Measurements from ENCODE around the gene ZNF766. TPM values are rescaled to one million over a fixed set of nuclear protein-coding genes. Genes with fewer than 3 reads are reported as not detected.
A peak's percentile ranks its signal among the peaks of the same experiment; 100 is the strongest.

Gene ZNF766
- total RNA-seq, 4 donors from 2014 or later: 1.1 to 34.2 (median 6.8) TPM

DNA sequence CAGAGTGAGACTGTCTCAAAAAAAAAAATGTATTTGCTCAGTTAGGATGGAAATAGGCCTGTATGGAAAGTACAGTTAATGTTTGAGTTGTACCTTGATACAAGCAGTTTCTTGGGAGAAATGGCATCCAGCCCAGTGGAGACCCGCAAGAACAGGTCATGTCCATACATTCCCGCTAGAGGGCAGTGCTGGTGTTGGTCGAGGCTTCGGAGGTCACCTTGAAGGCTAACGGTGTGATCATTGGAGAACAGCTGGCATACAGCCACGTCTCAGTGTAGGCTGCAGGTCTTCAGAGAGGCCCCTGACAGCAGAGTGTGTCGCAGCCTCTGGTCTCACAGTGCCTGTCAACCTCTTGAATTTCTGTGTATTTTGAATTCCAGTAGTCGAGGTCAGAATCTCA, 74.2 kb downstream of the ZNF766 start:
- H3K9me3 ChIP-seq: no peaks in the 10 kb centered on the region
- DNase-seq: peak; percentile 9
- no peaks in the 10 kb centered on the region for H3K4me1 ChIP-seq
- in situ Hi-C loops (cut with MboI; ENCODE audit: low pct_ligation_motif_present in 1 of 4, low pct_unique_long_range_greater_than_20kb in 1 of 4, low sequenced_read_pairs in 3 of 4) (no loop called here), intact Hi-C loops (cut with DNase I; ENCODE audit: low total_unique reads) (no loop called here)
- no peaks in the 10 kb centered on the region for H3K36me3 ChIP-seq
- H3K4me3 ChIP-seq: no peak overlapping the region
- no peak overlapping the region for H3K27ac ChIP-seq
- H3K27me3 ChIP-seq: no peaks in the 10 kb centered on the region
- 51% methylated on average over 8 of the region's 8 CpGs; no CpG with 5 or more reads in 1 of the 2 donors for WGBS, 2 donors (ENCODE audit: low coverage in 1 of 2)
- TF ChIP-seq, protein P1, sequence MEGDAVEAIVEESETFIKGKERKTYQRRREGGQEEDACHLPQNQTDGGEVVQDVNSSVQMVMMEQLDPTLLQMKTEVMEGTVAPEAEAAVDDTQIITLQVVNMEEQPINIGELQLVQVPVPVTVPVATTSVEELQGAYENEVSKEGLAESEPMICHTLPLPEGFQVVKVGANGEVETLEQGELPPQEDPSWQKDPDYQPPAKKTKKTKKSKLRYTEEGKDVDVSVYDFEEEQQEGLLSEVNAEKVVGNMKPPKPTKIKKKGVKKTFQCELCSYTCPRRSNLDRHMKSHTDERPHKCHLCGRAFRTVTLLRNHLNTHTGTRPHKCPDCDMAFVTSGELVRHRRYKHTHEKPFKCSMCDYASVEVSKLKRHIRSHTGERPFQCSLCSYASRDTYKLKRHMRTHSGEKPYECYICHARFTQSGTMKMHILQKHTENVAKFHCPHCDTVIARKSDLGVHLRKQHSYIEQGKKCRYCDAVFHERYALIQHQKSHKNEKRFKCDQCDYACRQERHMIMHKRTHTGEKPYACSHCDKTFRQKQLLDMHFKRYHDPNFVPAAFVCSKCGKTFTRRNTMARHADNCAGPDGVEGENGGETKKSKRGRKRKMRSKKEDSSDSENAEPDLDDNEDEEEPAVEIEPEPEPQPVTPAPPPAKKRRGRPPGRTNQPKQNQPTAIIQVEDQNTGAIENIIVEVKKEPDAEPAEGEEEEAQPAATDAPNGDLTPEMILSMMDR (IDR thresholded peaks at IDR 0.05): peak in 4 of 5 experiments; percentile 18 to 36 (median 28)
- TF ChIP-seq POLR2A (IDR thresholded peaks at IDR 0.05): no peak

DNA sequence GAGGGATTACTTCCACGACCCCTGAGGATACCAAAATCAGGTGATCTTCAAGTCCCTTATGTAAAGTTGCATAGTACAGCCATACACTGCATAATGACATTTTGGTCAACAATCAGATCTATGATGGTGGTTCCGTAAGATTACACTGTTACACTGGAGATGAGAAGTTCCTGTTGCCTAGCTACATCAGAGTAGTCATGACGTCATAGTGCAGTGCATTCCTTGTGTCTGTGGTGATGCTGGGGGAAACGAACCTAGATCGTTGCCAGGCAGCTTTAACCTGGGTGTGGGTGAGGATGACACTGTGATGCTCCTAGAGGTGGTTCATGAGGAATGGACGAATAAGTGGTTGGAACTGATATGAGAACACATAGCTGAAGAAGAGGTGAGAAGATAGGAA, 75.8 kb downstream of the ZNF766 start:
- in situ Hi-C loops (cut with MboI; ENCODE audit: low pct_ligation_motif_present in 1 of 4, low pct_unique_long_range_greater_than_20kb in 1 of 4, low sequenced_read_pairs in 3 of 4) (no loop called here), intact Hi-C loops (cut with DNase I; ENCODE audit: low total_unique reads) (no loop called here)
- Histone ChIP-seq H3K36me3 (peaks cover 0 to 8% (median 0%) of the 10 kb centered on the region in 4 donors), H3K4me1 (no peaks in the 10 kb centered on the region), H3K4me3 (no peak overlapping the region), H3K9me3 (no peaks in the 10 kb centered on the region), H3K27me3 (no peaks in the 10 kb centered on the region), H3K27ac (no peak overlapping the region)
- no peak for TF ChIP-seq POLR2A (IDR thresholded peaks at IDR 0.05)
- no peak for TF ChIP-seq POLR2AphosphoS5 (IDR thresholded peaks at IDR 0.05)
- TF ChIP-seq, protein P1 (IDR thresholded peaks at IDR 0.05): no peak
- no peak for TF ChIP-seq EP300 (IDR thresholded peaks at IDR 0.05; ENCODE audit: low read depth)
- 92 to 93% methylated on average over 4 to 6 of the region's 6 CpGs for WGBS, 2 donors (ENCODE audit: low coverage in 1 of 2)
- DNase-seq: no peak

Small RNAs within 50 kb of the gene (small RNA-seq; reads per million reads assigned to genes)
- gene MIR643 (0 to 0.18 (median 0) reads per million in 4 donors), gene MIR6801 (0 to 0.14 (median 0) reads per million in 4 donors), gene RF00019 (0 reads per million in 4 donors)

Other genes starting within 250 kb of the ZNF766 start
- 10 to 100 TPM in 1 of 4 donors, 1 to 10 TPM in 2, under 1 TPM in 1; 0.37 to 57.3 (median 4.7) TPM for gene ZNF614, start 241.2 kb upstream of the ZNF766 start, total RNA-seq
- 10 to 100 TPM in 2 of 4 donors, 1 to 10 TPM in 2; 8.0 to 16.1 (median 10.1) TPM for gene ZNF432, start 220.7 kb upstream of the ZNF766 start, total RNA-seq
- 10 to 100 TPM; 15.7 to 23.7 (median 21.1) TPM for gene ZNF841, start 173.8 kb upstream of the ZNF766 start, total RNA-seq
- 1 to 10 TPM; 2.2 to 8.4 (median 7.2) TPM for gene ZNF616, start 129.6 kb upstream of the ZNF766 start, total RNA-seq
- gene ZNF836, start 98.0 kb upstream of the ZNF766 start, total RNA-seq: 10 to 100 TPM in 2 of 4 donors, 1 to 10 TPM in 2; 5.6 to 17.8 (median 8.7) TPM
- 100 to 1,000 TPM; 179 to 315 (median 227) TPM for gene PPP2R1A, start 79.5 kb upstream of the ZNF766 start, total RNA-seq
- gene ZNF480, start 27.6 kb downstream of the ZNF766 start, total RNA-seq: 10 to 100 TPM in 3 of 4 donors, 1 to 10 TPM in 1; 9.4 to 20.1 (median 10.7) TPM
- 1 to 10 TPM in 2 of 4 donors, under 1 TPM in 1, not detected in 1; 0.68 to 6.6 (median 1.6) TPM for gene ZNF610, start 66.7 kb downstream of the ZNF766 start, total RNA-seq
- 10 to 100 TPM in 1 of 4 donors, 1 to 10 TPM in 3; 3.6 to 16.7 (median 8.8) TPM for gene ZNF880, start 100.3 kb downstream of the ZNF766 start, total RNA-seq
- 10 to 100 TPM in 2 of 4 donors, 1 to 10 TPM in 1, under 1 TPM in 1; 1.00 to 15.8 (median 9.0) TPM for gene ZNF528, start 128.3 kb downstream of the ZNF766 start, total RNA-seq
- not detected for gene ZNF534, start 159.6 kb downstream of the ZNF766 start, total RNA-seq
- gene ZNF578, start 184.0 kb downstream of the ZNF766 start, total RNA-seq: under 1 TPM in 2 of 4 donors, not detected in 2; 0.95 to 0.96 TPM